Stimulated activated naive CD8-positive, alpha-beta T cell treated with anti-CD3 and anti-CD28 coated beads, Interleukin-15, Interleukin-2, amounts not matched to agents 100 ng/mL and 50 ng/mL, for 24 hours (primary cell): ENCODE results near the gene MMP28.
A peak's percentile ranks its signal among the peaks of the same experiment; 100 is the strongest.

Experiments used
- H3K27ac Mint-ChIP-seq: one replicate; pipeline ENCODE4 v1.8.0; 2021; ENCODE audit warnings: mild to moderate bottlenecking, mixed read lengths
- H3K27me3 Mint-ChIP-seq: one replicate; pipeline ENCODE4 v1.8.0; 2021; ENCODE audit warnings: mixed read lengths
- H3K36me3 Mint-ChIP-seq: one replicate; pipeline ENCODE4 v1.8.0; 2021; ENCODE audit warnings: low read depth, mixed read lengths
- H3K4me1 Mint-ChIP-seq: one replicate; pipeline ENCODE4 v1.8.0; 2021; ENCODE audit warnings: low read depth, mixed read lengths
- H3K4me3 Mint-ChIP-seq: one replicate; pipeline ENCODE4 v1.8.0; 2021; ENCODE audit warnings: mild to moderate bottlenecking, mixed read lengths
- H3K9me3 Mint-ChIP-seq: one replicate; pipeline ENCODE4 v1.8.0; 2021; ENCODE audit warnings: mixed read lengths

The MMP28 gene

DNA sequence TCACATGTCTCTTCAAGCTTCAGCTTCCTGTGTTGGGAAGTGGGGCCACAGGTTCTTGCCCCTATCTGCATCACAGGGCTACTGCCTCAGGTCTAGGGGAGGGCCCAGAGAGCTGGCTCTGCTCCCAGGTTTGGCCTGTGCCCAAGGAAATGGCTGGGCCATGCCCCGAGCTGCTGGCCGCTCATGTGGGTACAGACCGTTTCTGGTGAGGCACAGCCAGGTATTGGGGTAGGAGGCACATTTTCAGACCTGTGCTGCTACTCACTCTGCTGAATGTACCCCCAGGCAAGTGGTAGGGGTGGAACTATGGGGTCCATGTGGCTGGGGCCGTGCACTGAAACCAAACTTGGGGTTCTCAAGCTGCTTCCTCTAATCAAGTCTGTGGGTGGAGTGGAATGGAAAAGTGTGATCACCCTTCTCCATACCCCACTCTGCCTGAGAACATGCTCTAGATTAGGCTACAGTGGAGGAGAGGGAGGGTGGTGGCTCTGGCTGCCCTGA, 47.0 kb downstream of the MMP28 start:
- Mint-ChIP-seq H3K27me3 (peaks cover 51% of the 10 kb centered on the region), H3K4me1 (peaks cover 29% of the 10 kb centered on the region), H3K9me3 (no peaks in the 10 kb centered on the region)

DNA sequence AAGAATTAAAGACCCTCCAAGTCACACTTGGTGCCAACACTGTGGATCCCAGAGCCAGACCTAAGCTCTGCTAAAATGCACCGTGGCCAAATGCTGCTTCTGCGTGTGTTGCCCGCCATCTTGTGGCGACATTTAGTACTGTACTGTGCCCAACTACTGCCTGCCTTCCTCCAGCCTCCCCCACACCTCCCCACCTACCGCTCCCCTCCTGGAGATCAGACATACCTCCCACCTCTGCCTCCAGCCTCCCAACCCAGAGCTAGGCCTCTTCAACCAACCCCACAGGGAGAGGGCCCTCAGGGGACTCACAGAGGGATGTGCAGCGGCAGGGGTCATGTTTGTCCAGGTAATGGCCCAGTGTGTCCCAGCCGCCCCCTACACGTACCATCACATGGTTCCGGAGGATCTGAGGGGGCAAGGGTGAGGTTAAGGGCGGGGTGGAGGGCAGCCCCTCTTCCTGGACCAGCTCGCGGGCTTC, 47.9 kb downstream of the MMP28 start:
- Mint-ChIP-seq H3K27me3 (peaks cover 47% of the 10 kb centered on the region), H3K27ac (no peak overlapping the region), H3K36me3 (no peaks in the 10 kb centered on the region), H3K4me1 (peaks cover 29% of the 10 kb centered on the region), H3K4me3 (no peak overlapping the region), H3K9me3 (no peaks in the 10 kb centered on the region)

More for the DNA sequence above, 47.0 kb downstream of the MMP28 start:
- H3K36me3 Mint-ChIP-seq: no peaks in the 10 kb centered on the region
- peak overlapping the region; percentile 30 for H3K4me3 Mint-ChIP-seq
- H3K27ac Mint-ChIP-seq: peak overlapping the region; percentile 80

DNA sequence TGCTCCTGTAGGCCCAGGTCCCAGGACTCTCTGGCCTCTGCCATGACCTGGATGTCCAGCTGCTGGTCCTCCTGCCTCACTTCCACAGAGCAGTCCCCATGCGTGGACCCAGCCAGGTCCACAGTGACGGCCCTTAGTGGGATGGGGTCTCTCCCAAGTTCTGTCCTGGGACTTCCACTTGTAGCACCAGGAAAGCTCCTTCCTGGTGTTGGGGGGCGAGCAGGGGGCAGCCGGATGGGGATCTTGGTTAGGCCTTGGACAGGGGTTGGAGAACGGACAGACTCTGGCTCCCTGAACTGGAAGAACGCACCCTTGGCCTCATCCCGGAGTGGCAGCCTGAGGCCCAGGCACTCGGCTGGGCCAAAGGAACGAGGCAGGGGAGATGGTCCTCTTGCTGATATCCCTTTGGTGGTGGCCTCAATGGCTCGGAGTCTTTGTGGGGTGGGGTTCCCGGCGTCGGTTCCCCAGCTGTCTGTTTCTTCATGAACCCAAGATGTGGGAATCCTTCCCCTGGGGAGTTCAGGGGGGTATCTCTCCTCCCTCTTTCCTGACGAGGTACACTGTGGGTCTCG, 49.6 kb downstream of the MMP28 start:
- Mint-ChIP-seq H3K9me3 (no peaks in the 10 kb centered on the region), H3K27me3 (peaks cover 50% of the 10 kb centered on the region), H3K4me3 (no peak overlapping the region), H3K4me1 (peaks cover 33% of the 10 kb centered on the region), H3K27ac (no peak overlapping the region), H3K36me3 (no peaks in the 10 kb centered on the region)

DNA sequence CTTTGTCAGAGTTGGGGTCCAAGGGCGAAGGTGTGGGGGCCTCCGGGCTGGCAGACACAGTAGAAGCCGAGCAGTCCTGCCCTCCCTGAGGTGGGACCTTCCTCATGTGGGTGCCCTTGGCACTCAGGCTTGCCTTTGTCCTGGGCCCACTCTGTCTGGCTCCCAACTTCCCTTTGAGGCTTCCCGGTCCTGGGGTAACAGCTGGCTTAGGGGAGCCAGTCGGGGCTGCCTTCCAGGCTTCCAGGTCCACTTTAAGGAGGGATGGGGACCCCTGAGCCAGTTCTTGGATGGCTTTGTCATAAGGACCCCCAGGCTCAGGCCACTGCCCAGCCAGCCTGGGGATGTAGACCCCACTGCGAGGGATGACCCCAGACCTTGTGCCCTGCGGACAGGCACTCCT, 50.2 kb downstream of the MMP28 start:
- Mint-ChIP-seq H3K9me3 (no peaks in the 10 kb centered on the region), H3K4me1 (peaks cover 29% of the 10 kb centered on the region), H3K27me3 (peaks cover 48% of the 10 kb centered on the region), H3K4me3 (no peak overlapping the region), H3K27ac (no peak overlapping the region), H3K36me3 (no peaks in the 10 kb centered on the region)

DNA sequence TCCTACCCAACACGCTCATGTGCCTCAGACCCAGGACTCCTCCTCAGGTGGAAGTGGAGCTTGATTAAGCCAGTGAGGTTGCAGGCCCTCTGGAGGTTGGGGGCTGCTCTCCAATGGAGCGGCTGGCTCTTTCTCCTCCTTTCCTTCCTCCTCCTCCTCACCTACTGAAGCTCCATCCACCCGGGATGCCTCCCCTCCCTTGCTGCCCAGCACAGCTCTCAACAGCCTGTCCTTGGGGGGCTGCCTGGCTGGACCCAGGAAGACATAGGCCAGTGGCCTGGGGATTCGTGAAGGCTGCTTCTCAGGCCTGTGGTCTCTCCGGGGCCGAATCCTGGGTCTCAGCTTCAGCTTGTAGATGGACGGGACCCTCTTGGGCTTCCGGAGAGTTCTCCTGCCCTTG, 50.6 kb downstream of the MMP28 start:
- Mint-ChIP-seq H3K27me3 (peaks cover 48% of the 10 kb centered on the region), H3K9me3 (no peaks in the 10 kb centered on the region), H3K27ac (no peak overlapping the region), H3K36me3 (no peaks in the 10 kb centered on the region), H3K4me1 (peaks cover 26% of the 10 kb centered on the region), H3K4me3 (no peak overlapping the region)

DNA sequence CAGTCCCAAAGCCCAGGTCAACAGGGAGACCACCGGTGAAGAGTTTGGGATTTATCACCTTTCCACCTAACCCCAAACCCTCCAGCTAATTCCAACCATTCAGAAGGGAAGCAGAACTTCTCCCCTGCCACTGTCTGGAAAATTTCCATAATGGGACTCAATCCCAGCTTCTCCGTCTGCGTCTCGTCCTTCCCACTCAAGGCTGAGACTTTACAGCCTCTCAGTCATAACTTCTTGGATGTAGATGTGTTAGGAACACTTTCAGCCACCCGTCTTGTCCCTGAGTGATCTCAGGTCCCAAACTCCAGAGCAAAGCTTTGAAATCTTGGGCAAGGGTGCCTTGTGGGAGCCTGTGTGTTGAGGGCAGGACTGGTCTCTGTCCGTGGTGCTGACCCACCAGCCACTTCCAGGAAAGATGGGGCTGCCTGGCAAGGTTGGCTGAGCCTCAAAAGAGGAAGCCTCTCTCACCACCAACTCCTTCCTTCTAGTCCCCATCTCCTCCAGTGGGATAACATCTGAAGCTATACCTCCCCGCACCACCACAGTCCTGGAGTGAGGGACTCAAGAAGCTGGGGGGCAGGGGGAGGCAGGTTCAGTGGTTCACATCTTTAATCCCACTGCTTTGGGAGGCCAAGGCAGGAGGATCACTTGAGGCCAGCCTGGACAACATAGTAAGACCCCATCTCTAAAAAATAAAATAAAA, 51.7 kb downstream of the MMP28 start:
- H3K27me3 Mint-ChIP-seq: peaks cover 42% of the 10 kb centered on the region
- no peaks in the 10 kb centered on the region for H3K9me3 Mint-ChIP-seq
- H3K4me3 Mint-ChIP-seq: no peak overlapping the region
- no peak overlapping the region for H3K27ac Mint-ChIP-seq
- H3K4me1 Mint-ChIP-seq: peaks cover 16% of the 10 kb centered on the region
- no peaks in the 10 kb centered on the region for H3K36me3 Mint-ChIP-seq

DNA sequence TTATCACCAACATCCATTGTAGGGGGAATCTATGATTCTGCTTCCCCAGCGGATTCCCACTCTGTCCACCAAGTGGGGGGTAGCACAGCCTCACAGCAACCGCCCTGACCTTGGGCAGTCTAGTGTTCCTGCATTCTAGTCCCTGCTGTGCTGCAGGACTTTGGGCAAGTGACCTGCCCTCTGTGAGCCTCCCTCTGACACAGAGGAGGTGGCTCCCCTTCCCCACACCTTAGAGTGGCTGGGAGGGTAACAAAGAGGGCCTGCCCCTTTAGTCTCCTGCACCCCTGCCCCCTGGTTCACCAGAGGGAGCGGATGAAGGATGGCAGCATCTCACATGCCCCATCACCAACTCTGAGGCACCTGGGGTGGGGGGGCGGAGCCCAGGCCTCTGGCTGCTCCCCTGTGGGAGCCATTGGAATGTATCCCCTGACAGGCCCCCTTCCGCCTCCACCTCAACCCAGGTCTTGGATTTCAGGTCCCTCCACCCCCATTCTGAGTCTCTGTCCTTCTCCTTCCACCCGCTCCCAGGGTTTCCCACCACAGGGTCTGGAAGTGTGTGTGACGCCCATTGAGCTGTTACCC, 52.5 kb downstream of the MMP28 start:
- Mint-ChIP-seq H3K27ac (no peak overlapping the region), H3K4me1 (peaks cover 9% of the 10 kb centered on the region), H3K36me3 (no peaks in the 10 kb centered on the region), H3K27me3 (peaks cover 38% of the 10 kb centered on the region), H3K4me3 (no peak overlapping the region), H3K9me3 (no peaks in the 10 kb centered on the region)

DNA sequence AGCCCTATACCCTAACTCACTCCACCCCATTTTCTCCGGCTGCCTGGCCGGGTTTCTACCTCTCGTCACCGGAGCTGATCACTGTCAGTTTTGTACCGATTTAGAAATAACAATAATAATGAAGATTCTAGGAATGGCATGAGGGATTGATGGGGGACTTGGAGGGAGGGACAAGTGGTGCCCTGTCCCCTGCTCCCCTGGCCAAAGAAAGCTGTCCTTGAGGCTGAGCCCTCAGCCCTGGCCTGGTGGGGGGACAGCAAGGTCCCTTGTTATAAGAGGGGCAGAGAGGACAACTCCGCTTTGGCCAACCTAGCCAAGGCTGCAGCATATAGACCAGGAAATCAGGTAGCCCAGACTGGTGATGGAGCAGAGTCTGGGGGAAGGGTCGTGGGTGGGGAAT, 52.9 kb downstream of the MMP28 start:
- H3K36me3 Mint-ChIP-seq: no peaks in the 10 kb centered on the region
- H3K9me3 Mint-ChIP-seq: no peaks in the 10 kb centered on the region
- H3K27ac Mint-ChIP-seq: no peak overlapping the region
- H3K27me3 Mint-ChIP-seq: peaks cover 38% of the 10 kb centered on the region
- H3K4me1 Mint-ChIP-seq: peaks cover 7% of the 10 kb centered on the region
- no peak overlapping the region for H3K4me3 Mint-ChIP-seq

DNA sequence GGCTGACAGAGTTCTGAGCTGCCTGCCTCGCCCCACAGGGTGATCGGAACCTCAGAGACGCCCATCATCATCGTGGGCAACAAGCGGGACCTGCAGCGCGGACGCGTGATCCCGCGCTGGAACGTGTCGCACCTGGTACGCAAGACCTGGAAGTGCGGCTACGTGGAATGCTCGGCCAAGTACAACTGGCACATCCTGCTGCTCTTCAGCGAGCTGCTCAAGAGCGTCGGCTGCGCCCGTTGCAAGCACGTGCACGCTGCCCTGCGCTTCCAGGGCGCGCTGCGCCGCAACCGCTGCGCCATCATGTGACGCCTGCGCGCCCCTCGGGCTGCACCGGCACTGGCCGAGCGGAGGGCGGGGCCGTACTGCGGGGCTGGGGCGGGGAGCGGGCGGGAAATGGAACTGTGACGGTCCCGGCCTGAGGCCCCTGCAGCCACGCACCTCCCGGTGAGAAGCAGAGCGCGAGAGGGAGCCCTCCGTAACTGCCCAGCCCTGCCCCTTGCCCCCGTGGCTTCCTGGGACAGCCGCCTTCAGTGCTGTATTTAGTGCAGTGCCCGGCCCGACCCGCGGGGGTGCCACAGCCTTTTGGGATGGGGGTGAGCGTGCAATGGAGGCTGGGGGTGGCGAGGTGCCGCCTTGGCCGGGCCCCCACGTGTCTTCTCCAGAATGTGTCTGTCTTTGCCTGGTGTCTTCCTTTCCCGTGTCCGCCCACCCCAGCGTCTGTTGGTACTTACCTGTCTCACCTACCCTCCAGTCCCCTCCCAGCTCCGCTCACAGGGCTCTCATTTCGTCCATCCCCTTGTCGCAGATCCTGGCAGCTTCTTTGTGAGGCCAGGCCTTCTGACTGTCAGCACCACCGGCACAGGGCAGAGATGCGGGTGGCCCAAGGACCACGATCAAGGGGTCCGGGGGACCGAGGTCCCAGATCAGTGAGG, 54.2 kb downstream of the MMP28 start:
- H3K4me1 Mint-ChIP-seq: peaks cover 7% of the 10 kb centered on the region
- no peaks in the 10 kb centered on the region for H3K9me3 Mint-ChIP-seq
- peak overlapping the region; percentile 47 for H3K4me3 Mint-ChIP-seq
- no peaks in the 10 kb centered on the region for H3K36me3 Mint-ChIP-seq
- H3K27ac Mint-ChIP-seq: no peak overlapping the region
- H3K27me3 Mint-ChIP-seq: peaks cover 38% of the 10 kb centered on the region

DNA sequence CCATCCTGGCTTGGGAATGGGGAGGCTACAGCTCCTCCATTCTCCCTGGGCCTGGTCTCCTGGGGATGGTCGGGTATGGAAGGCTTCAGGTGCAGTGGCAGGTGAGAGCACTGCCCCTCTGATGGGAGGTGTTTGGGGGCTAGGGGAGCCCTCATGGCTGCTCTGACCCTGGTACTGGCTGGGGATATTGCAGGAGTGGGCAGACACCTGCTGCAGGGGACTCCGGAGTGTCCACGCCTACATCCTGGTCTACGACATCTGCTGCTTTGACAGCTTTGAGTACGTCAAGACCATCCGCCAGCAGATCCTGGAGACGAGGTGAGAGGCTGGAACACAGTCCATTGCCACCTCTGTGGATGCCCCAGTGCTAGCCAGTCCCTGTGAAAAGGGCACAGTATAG, 55.2 kb downstream of the MMP28 start:
- no peak overlapping the region for H3K4me3 Mint-ChIP-seq
- no peaks in the 10 kb centered on the region for H3K36me3 Mint-ChIP-seq
- peaks cover 7% of the 10 kb centered on the region for H3K4me1 Mint-ChIP-seq
- no peaks in the 10 kb centered on the region for H3K9me3 Mint-ChIP-seq
- H3K27ac Mint-ChIP-seq: no peak overlapping the region
- peaks cover 38% of the 10 kb centered on the region for H3K27me3 Mint-ChIP-seq

DNA sequence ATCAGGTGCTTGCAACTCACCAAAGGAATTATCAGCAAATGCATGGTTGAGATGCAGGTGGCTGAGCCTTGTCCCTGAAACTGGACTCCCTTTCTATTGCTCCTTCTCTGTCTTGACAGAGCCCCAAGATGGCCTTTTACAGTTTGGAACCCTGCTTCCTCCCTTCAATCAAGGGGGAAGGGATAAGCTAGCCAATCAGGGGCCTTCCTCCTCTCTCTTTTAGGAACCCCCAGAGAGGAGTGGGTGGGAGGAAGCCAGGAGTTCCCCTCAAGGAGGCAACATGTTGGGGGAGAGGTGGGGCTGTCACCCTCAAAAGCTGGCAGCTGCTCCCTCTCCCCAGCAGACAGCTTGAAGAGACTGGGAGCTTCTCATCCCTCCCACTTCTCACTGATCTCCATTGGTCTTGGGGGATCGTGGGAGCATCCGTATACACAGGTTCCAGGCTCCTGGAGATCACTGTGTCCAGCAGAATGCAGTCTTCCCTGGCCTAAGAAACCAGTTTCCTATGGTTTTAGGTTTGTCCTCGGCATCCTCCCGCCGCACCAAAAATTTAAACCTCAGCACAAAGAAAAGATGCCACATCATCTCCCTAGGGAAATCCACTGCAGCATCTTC, 56.8 kb downstream of the MMP28 start:
- no peak overlapping the region for H3K4me3 Mint-ChIP-seq
- H3K4me1 Mint-ChIP-seq: peaks cover 7% of the 10 kb centered on the region
- H3K9me3 Mint-ChIP-seq: no peaks in the 10 kb centered on the region
- H3K27me3 Mint-ChIP-seq: peaks cover 30% of the 10 kb centered on the region
- no peak overlapping the region for H3K27ac Mint-ChIP-seq
- no peaks in the 10 kb centered on the region for H3K36me3 Mint-ChIP-seq

DNA sequence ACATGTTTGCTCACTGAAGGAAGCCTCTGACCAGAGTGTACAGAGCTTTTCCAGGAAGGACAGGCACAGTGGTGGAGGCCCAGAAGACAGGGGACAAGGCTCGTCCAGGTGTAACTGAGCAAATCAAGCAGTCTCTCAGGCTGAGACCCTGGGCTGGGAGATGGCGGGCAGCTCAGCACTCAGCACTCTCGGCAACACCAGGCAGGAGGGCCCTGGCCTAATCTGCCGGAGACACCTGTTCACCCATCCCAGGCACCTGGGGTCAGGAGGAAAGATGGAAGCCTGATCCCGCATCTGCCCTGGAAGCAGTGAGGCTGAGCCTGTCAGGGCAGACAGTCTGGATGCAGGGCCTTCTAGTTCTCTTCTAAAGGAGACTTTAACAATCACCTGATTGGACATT, 59.2 kb downstream of the MMP28 start:
- peaks cover 5% of the 10 kb centered on the region for H3K4me1 Mint-ChIP-seq
- no peaks in the 10 kb centered on the region for H3K9me3 Mint-ChIP-seq
- H3K27ac Mint-ChIP-seq: no peak overlapping the region
- H3K27me3 Mint-ChIP-seq: peaks cover 14% of the 10 kb centered on the region
- no peak overlapping the region for H3K4me3 Mint-ChIP-seq
- H3K36me3 Mint-ChIP-seq: no peaks in the 10 kb centered on the region

DNA sequence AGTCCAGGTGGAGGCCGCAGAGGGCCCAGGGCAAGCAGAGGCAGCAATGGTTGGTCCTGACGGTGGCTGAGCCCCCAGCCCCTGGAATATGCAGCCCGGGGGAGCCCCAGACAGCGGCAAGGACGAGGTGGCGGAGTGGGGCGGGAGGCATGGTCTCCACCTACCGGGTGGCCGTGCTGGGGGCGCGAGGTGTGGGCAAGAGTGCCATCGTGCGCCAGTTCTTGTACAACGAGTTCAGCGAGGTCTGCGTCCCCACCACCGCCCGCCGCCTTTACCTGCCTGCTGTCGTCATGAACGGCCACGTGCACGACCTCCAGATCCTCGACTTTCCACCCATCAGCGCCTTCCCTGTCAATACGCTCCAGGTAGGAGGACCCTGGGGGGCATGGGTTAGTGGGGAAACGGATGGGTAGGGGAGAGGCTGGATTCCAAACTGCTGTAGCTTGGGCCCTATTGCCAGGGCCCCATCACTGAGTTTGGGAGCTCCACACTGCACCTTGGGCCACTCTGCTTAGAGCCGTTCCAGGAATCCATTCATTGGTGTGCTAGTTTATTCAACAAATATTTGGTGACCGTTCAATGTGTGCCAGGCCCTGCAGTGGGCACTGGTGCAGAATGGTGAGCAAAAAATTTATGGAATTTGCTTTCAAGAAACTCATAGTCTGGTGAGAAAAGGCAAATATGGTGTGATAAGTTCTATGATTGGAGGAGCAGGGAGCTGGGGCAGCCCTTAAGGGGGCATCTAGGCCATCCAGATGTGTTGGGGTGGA, 60.2 kb downstream of the MMP28 start:
- H3K4me1 Mint-ChIP-seq: peaks cover 12% of the 10 kb centered on the region
- no peak overlapping the region for H3K4me3 Mint-ChIP-seq
- H3K9me3 Mint-ChIP-seq: no peaks in the 10 kb centered on the region
- H3K27ac Mint-ChIP-seq: no peak overlapping the region
- H3K36me3 Mint-ChIP-seq: peaks cover 6% of the 10 kb centered on the region
- peaks cover 8% of the 10 kb centered on the region for H3K27me3 Mint-ChIP-seq

DNA sequence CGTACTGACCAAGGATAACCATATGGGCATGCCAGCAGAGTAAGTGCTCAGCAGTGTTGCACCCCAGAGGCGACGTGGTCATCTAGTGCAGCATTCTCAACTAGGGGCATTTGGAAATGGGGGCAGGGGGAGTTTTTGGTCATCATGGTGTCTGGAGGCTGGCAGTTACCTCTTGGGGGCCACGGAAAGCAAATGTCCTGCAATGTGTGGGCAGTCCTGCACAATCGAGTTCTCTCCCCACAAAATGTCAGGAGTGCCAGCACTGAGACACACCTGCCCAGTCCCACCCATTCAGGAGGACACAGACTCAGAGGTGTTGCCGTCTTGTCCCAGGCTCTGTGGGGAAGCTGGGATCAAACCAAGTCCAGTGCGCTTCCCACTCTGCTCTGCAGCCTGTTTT, 61.0 kb downstream of the MMP28 start:
- Mint-ChIP-seq H3K4me3 (no peak overlapping the region), H3K4me1 (peaks cover 15% of the 10 kb centered on the region), H3K36me3 (peaks cover 6% of the 10 kb centered on the region), H3K27me3 (no peaks in the 10 kb centered on the region), H3K9me3 (no peaks in the 10 kb centered on the region), H3K27ac (no peak overlapping the region)
